ENCODE measurements around the gene DLGAP1. TPM values are rescaled to one million over a fixed set of nuclear protein-coding genes. Genes with fewer than 3 reads are reported as not detected.
"Not testable (repeated sequence)": the region's sequence is repeated elsewhere in the genome, so short reads cannot be mapped to it uniquely, and the experiment has no call there.

DLGAP1 gene
- total RNA-seq, 1 experiment from 2014 or later: 23.2 TPM

DNA sequence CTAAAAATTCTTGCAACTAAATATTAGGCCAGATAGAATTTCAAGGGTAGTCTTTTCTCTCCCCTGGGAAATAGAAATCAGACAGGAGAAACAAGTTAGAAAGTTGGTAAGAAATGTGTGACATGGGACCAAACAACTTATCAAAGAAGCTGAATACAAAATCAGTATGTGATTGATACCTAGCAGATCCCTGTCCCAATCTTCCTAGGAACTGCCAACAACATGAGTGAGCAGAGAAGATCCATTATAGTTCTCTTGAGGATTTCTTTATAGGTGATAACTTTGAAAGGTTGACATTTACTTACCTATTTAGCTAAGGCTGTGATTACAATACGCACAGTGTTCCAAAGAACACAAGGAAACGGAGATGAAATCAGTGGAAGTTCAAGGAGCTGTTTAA lies 162.4 kb downstream of the DLGAP1 start:
- H2AK5ac ChIP-seq (ENCODE audit: insufficient read length, low read length): no peak overlapping the region
- TF ChIP-seq, protein P1, sequence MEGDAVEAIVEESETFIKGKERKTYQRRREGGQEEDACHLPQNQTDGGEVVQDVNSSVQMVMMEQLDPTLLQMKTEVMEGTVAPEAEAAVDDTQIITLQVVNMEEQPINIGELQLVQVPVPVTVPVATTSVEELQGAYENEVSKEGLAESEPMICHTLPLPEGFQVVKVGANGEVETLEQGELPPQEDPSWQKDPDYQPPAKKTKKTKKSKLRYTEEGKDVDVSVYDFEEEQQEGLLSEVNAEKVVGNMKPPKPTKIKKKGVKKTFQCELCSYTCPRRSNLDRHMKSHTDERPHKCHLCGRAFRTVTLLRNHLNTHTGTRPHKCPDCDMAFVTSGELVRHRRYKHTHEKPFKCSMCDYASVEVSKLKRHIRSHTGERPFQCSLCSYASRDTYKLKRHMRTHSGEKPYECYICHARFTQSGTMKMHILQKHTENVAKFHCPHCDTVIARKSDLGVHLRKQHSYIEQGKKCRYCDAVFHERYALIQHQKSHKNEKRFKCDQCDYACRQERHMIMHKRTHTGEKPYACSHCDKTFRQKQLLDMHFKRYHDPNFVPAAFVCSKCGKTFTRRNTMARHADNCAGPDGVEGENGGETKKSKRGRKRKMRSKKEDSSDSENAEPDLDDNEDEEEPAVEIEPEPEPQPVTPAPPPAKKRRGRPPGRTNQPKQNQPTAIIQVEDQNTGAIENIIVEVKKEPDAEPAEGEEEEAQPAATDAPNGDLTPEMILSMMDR (conservative IDR thresholded peaks at IDR 0.05): no peak
- H3K56ac ChIP-seq (ENCODE audit: insufficient read length, low read depth, low read length): no peak overlapping the region
- no peak overlapping the region for H2BK12ac ChIP-seq (ENCODE audit: insufficient read length, low read depth, low read length)
- no peak overlapping the region for H3K23ac ChIP-seq (ENCODE audit: insufficient read length, low read depth, low read length)
- H2BK120ac ChIP-seq (ENCODE audit: low read depth, low read length, poor library complexity, severe bottlenecking): no peak overlapping the region
- Mint-ChIP-seq H3K36me3 (ENCODE audit: insufficient read depth in 1 of 3, low read depth in 3 of 3) (no peaks in the 10 kb centered on the region), H3K9me3 (no peaks in the 10 kb centered on the region), H3K27ac (no peak overlapping the region), H3K4me1 (peaks cover 7 to 9% of the 10 kb centered on the region in 2 experiments), H3K27me3 (ENCODE audit: low read depth) (no peaks in the 10 kb centered on the region), H3K4me3 (no peak overlapping the region)
- H3K23me2 ChIP-seq (ENCODE audit: insufficient read length, low read depth, low read length, poor library complexity, severe bottlenecking): no peaks in the 10 kb centered on the region
- no peak overlapping the region for H3K14ac ChIP-seq (ENCODE audit: insufficient read depth, low read length)
- DNase-seq: no peak
- H4K91ac ChIP-seq (ENCODE audit: insufficient read length, low read depth, low read length): no peak overlapping the region
- H4K20me1 ChIP-seq (ENCODE audit: control insufficient read depth, insufficient read depth, insufficient read length): no peaks in the 10 kb centered on the region
- no peaks in the 10 kb centered on the region for H3K27me3 ChIP-seq (ENCODE audit: insufficient read depth, low read length)
- H2BK20ac ChIP-seq (ENCODE audit: low read depth, low read length, poor library complexity, severe bottlenecking): no peak overlapping the region
- no peak overlapping the region for H3K4me2 ChIP-seq (ENCODE audit: insufficient read depth, insufficient read length, low read length)
- H3K9me3 ChIP-seq (ENCODE audit: control insufficient read depth, low read depth, low read length): no peaks in the 10 kb centered on the region
- H4K8ac ChIP-seq (replicated peaks; ENCODE audit: insufficient read length, low read depth, low read length): no peak overlapping the region
- H3K79me2 ChIP-seq (ENCODE audit: insufficient read depth, low read length): 0 out of 2 replicates have a peak, but pooled peaks cover 2% of the 10 kb centered on the region
- no peak overlapping the region for H2BK15ac ChIP-seq (ENCODE audit: low read depth, low read length)
- no peak overlapping the region for H3K4ac ChIP-seq (ENCODE audit: low read depth, low read length)
- H2AFZ ChIP-seq (ENCODE audit: low read length): no peak overlapping the region
- no peak overlapping the region for H4K5ac ChIP-seq (ENCODE audit: insufficient read length, low read depth, low read length)
- no peak overlapping the region for H3K9ac ChIP-seq (ENCODE audit: extremely low read depth, insufficient read length, low read length)
- H3K4me1 ChIP-seq (ENCODE audit: insufficient read depth, low read length): no peaks in the 10 kb centered on the region
- H3T11ph ChIP-seq (ENCODE audit: low read length): no peak overlapping the region
- no peak overlapping the region for H3K27ac ChIP-seq (ENCODE audit: insufficient read length, low read depth, low read length)
- peaks cover 3% of the 10 kb centered on the region for H3K79me1 ChIP-seq (ENCODE audit: insufficient read depth, low read depth, low read length, poor library complexity, severe bottlenecking)
- H2BK5ac ChIP-seq (ENCODE audit: insufficient read length, low read length): no peak overlapping the region
- WGBS (ENCODE audit: extremely low coverage, insufficient read length, low lambda C conversion rate): no CpG with 5 or more reads among the region's 2 CpGs
- no peak overlapping the region for H3K18ac ChIP-seq (ENCODE audit: insufficient read length, low read depth, low read length)

DNA sequence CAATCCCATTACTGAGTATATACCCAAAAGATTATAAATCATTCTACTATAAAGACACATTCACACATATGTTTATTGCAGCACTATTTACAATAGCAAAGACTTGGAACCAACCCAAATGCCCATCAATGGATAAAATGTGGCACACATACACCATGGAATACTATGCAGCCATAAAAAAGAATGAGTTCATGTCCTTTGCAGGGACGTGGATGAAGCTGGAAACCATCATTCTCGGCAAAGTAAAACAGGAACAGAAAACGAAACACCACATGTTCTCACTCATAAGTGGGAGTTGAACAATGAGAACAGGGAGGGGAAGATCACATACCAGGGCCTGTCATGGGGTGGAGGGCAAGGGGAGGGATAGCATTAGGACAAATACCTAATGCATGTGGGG lies 167.8 kb downstream of the DLGAP1 start:
- H3K9me3 ChIP-seq (ENCODE audit: control insufficient read depth, low read depth, low read length); H3K27me3 Mint-ChIP-seq (ENCODE audit: low read depth); DNase-seq; H4K5ac ChIP-seq (ENCODE audit: insufficient read length, low read depth, low read length); H3T11ph ChIP-seq (ENCODE audit: low read length); H2BK5ac ChIP-seq (ENCODE audit: insufficient read length, low read length); H3K23ac ChIP-seq (ENCODE audit: insufficient read length, low read depth, low read length); H3K23me2 ChIP-seq (ENCODE audit: insufficient read length, low read depth, low read length, poor library complexity, severe bottlenecking); H3K27ac Mint-ChIP-seq; H3K27me3 ChIP-seq (ENCODE audit: insufficient read depth, low read length); H3K27ac ChIP-seq (ENCODE audit: insufficient read length, low read depth, low read length); H3K4ac ChIP-seq (ENCODE audit: low read depth, low read length); H3K14ac ChIP-seq (ENCODE audit: insufficient read depth, low read length); H2BK12ac ChIP-seq (ENCODE audit: insufficient read length, low read depth, low read length); H3K79me1 ChIP-seq (ENCODE audit: insufficient read depth, low read depth, low read length, poor library complexity, severe bottlenecking); H3K36me3 Mint-ChIP-seq (ENCODE audit: insufficient read depth in 1 of 3, low read depth in 3 of 3); H3K56ac ChIP-seq (ENCODE audit: insufficient read length, low read depth, low read length); H3K18ac ChIP-seq (ENCODE audit: insufficient read length, low read depth, low read length); H3K9ac ChIP-seq (ENCODE audit: extremely low read depth, insufficient read length, low read length); H2BK120ac ChIP-seq (ENCODE audit: low read depth, low read length, poor library complexity, severe bottlenecking); H3K9me3 Mint-ChIP-seq; H3K4me1 ChIP-seq (ENCODE audit: insufficient read depth, low read length); H4K91ac ChIP-seq (ENCODE audit: insufficient read length, low read depth, low read length); H3K79me2 ChIP-seq (ENCODE audit: insufficient read depth, low read length); H2AFZ ChIP-seq (ENCODE audit: low read length); H2BK15ac ChIP-seq (ENCODE audit: low read depth, low read length); H2BK20ac ChIP-seq (ENCODE audit: low read depth, low read length, poor library complexity, severe bottlenecking); H2AK5ac ChIP-seq (ENCODE audit: insufficient read length, low read length); H3K4me2 ChIP-seq (ENCODE audit: insufficient read depth, insufficient read length, low read length); H4K8ac ChIP-seq (replicated peaks; ENCODE audit: insufficient read length, low read depth, low read length); H4K20me1 ChIP-seq (ENCODE audit: control insufficient read depth, insufficient read depth, insufficient read length): not testable (repeated sequence)
- Mint-ChIP-seq H3K4me3 (peak overlapping the region in 1 of 2 experiments; percentile 56; a peak in 1 of 5 replicates), H3K4me1 (peaks cover 19 to 24% of the 10 kb centered on the region in 2 experiments)
- WGBS (ENCODE audit: extremely low coverage, insufficient read length, low lambda C conversion rate): no CpG with 5 or more reads among the region's 3 CpGs
